ENCODE measurements around the gene GALNS.
"Not testable (repeated sequence)": the region's sequence is repeated elsewhere in the genome, so short reads cannot be mapped to it uniquely, and the experiment has no call there.

The GALNS gene

DNA sequence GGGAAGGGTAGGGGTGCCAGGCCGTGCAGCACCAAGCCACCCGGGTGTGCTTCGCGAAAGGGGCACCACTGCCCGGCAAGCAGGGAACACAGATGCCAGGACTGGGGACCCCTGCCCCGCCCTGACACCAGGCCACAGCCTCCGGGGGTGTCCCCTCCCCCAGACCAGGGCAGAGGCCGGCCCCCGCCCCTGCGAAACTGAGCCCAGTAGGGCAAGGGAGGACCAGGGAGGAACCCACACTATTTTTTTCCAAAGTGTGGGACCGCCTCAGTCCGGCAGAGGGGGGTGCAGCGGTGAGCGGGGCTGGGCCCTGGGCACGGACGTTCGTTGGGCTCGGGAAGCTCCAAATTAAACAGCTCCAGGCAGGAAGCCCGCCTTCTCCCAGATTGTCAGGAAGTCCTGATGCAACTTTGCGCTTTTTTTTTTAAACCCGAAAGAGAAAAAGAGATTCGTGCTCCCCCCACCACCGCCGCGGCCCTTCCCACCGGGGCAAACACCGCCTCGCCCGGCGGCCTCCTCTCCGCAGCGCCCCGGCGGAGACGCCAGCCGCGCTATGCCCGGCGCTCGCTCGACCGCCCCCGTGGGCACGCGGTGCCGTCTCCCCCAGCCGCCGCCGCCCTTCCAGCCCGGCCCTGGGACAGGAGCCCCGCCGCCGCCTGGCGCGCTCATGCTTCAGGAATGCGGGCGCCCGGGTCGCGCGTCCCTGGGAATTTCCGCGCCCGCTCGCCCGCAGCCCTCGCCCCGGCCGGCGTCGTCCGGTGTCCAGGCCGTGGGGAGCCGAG, 72.5 kb downstream of the GALNS start:
- no peak for DNase-seq (ENCODE audit: low spot score)

GRCh38 chr16:88783391-88784073, 73.2 kb downstream of the GALNS start:
- peak; percentile 65 for DNase-seq (ENCODE audit: low spot score)

DNA sequence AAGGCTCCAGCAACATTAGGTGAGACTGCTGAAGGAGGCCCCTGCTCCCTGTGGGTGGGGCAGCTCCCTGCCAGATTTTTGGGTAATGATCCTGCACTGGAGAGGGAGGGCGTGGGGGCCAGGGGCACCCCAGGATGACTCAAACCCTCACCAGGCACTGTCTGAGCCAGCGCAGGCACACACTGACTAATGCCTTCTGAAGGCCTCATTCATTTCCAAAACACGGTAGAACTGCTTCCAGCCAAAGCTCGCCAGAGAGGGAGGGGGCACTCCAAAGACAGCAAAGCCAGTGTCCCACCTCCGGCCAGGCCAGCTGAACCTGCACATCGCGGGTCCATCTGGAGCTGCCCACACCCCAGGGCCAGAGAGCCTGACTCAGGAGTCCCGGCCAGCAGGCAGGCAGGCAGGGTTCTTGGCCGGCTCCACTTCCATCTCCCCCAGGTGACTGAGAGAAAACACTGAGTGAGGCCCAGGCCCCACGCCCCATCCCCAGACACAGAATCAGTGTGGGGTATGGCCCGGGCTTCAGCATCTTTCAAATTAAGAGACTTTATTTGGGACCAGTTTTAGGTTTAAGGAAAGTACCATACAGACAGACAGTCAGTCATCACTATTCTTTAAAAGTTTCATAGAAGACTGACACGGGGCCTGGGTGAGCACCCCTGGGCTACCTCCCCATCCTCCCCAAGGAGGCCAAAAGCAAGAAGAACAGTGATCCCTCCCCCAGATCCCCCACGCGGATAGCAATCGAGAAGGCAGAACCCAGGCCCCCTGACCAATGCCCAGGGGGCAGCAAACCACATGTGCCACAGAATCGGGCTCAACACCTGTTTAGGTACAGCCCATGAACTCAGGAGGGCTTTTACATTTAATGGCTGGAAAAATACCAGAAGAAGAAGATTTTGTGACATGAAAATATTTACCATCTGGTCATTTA, 74.0 kb downstream of the GALNS start:
- no peak for DNase-seq (ENCODE audit: low spot score)

GRCh38 chr16:88781140-88782077, 75.3 kb downstream of the GALNS start:
- DNase-seq (ENCODE audit: low spot score) = no peak

DNA sequence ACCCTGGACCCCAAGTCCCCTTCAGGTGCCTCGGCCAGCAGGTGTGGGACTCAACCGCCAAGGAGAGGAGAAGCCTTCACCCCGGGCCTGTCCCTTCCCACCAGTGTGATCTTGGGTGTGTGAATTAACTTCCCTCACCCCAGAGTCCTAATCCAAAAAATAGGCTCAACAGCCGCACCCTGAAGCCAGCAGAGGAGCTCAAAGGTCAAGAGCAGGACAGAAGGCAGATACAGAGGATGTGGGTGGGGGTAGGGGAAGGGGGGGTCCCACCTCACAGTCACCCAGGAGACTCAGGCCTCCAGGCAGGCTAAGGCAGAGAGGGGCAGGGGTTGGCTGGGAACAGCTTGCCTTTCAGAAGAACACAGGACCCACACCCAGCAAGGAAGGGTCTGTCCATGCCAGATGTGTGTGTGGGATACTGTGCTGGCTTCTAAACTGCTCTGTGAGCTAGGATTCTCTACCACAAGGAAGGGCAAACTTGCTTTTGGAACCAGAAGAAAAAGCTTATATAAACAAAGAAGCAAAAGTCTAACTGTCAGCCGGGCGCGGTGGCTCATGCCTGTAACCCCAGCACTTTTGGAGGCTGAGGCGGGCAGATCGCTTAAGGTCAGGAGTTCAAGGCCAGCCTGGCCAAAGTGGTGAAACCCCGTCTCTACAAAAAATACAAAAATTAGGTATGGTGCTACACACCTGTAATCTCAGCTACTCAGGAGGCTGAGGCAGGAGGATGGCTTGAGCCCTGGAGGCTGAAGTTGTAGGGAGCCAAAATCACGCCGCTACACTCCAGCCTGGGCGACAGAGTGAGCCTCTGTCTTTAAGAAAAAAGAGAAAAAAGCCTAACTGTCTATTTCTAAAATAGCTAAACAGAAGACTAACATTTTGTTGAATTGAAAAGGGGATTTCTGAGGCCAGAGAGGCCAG, 76.3 kb downstream of the GALNS start:
- no peak for DNase-seq (ENCODE audit: low spot score)

GRCh38 chr16:88779406-88780141, 77.2 kb downstream of the GALNS start:
- no peak for DNase-seq (ENCODE audit: low spot score)

DNA sequence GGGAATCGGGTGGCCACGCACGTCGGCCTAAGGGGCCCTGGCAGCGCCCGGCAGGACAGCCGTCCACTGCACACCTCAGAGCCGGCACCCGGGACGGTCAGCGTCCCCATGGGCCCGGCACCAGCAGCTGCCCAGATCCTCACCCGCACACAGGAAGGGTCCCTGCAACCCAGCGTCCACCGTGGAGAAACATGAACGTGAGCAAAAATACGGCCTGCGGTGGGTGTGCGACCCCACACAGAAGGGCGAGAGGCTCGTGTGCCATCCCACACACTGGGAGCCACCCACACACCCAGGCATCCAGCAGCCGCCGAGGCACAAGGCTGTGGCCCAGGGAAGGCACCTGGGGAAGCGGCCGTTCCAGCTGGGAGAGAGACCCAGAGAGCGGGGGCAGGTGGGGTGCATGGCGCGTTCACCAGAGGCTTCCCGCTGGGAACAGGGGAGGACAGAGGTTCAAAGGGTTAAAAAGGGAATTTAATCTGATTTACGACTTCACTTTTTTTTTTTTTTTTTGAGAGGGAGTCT, 78.1 kb downstream of the GALNS start:
- DNase-seq (ENCODE audit: low spot score) = no peak

GRCh38 chr16:88778271-88778525, 78.5 kb downstream of the GALNS start:
- no peak for DNase-seq (ENCODE audit: low spot score)

GRCh38 chr16:88777471-88778270, 79.1 kb downstream of the GALNS start:
- DNase-seq (ENCODE audit: low spot score) = no peak

DNA sequence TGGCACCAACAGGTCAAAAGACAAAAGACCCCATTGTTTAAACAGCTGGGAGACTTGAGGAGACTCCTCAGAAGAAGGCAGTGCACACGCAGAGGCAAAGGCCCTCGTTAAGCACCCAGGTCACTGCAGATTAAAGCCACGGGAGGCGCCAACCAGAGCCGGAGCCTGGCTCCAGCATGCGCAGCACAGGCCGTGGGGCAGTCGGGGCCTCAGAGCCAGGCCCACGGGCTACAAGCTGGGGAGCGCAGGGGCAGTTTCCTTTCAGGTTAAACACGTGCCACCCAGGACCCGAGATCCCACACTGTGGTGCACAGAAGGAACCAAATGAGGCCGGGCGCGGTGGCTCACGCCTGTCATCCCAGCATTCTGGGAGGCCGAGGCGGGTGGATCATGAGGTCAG, 80.9 kb downstream of the GALNS start:
- no peak for DNase-seq (ENCODE audit: low spot score)

DNA sequence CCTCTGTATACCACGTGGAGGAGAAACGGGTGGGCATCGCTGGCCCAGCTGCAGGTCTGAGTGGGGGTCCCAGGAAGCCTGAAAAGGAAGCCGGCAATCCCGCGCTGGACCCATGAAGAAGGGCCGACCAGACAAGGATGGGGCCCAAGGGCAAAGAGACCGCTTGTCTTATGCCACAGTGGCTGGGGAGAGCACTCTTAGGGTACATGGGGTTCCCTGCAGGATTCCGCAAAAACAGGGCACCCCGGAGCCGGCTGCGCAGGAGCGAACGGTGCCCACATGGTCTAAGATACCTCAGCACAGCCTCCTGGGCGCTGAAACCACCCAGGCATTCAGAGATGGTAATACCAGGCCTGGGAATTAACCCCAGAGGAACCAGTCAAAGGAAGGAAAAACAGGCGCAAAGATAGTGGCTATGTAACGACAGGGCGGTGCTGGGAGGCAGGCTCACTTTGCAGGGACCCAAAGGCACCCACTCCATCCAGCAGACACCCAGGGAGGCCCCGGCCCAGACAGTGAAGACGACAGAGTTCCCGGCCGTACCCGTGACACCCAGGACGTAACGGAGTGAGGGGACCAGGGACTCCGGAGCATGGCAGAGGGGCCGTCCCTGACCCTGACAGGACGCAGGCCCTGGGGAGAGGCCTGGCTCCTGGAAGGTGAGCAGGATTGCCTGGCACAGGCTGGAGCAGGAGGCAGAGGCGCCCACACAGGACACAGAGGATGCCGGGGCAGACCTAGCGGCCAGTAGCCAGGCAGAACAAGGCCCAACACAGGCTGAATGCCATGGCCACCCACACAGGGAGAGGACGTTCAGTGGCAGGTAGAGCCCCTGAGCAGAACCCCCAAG, 82.0 kb downstream of the GALNS start:
- DNase-seq (ENCODE audit: low spot score) = no peak

- DNase-seq (ENCODE audit: low spot score) = peak; percentile 83
Observed at GRCh38 chr16:88773812-88774291, 82.9 kb downstream of the GALNS start.

GRCh38 chr16:88772871-88773811, 83.6 kb downstream of the GALNS start:
- DNase-seq (ENCODE audit: low spot score) = no peak

DNA sequence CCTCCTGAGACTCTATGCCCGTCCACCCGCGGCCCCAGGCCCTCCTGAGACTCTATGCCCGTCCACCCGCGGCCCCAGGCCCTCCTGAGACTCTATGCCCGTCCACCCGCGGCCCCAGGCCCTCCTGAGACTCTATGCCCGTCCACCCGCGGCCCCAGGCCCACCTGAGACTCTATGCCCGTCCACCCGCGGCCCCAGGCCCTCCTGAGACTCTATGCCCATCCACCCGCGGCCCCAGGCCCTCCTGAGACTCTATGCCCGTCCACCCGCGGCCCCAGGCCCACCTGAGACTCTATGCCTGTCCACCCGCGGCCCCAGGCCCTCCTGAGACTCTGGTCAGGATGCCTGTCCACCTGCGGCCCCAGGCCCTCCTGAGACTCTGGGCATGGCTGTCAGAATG, 85.0 kb downstream of the GALNS start:
- DNase-seq (ENCODE audit: low spot score) = not testable (repeated sequence)

DNA sequence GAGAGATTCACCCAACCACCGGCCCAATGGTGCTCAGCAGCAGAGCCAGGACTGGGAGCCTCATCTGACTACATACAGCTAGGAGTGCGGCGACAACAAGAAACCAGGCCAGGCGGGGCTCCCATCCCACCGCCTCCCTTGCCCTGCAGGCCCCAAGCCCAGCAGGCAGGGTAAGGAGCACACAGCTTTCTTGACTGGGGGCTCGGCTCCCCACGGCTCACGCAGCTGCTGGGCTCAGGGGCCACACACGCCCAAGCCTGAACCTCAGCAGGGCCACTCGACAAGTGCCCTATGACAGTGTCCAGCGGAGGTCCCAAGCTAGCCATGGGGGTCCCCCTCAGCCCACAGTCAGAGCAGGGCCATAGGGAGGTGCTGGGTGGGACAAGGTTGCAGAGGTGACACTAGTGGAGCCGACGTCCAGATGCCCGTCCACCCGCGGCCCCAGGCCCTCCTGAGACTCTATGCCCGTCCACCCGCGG, 85.4 kb downstream of the GALNS start:
- no peak for DNase-seq (ENCODE audit: low spot score)
